Stomach smooth muscle (tissue), 2 donors: ENCODE results near the gene KRTAP10-5.
"Not testable (repeated sequence)": the region's sequence is repeated elsewhere in the genome, so short reads cannot be mapped to it uniquely, and the experiment has no call there.

Source experiments
- H3K27ac ChIP-seq: one replicate; pipeline ENCODE4 v1.7.0; 2013; ENCODE audit warnings: mild to moderate bottlenecking, low read length, inconsistent platforms
- H3K27me3 ChIP-seq, 2 donors: one replicate each; pipeline ENCODE4 v1.7.0; 2013; ENCODE audit warnings: low read length in 2 of 2; ENCODE audit not compliant: insufficient read depth in 2 of 2, control insufficient read depth in 1 of 2
- H3K36me3 ChIP-seq, 2 donors: one replicate each; pipeline ENCODE4 v1.7.0; 2013; ENCODE audit warnings: low read length in 2 of 2; ENCODE audit not compliant: control insufficient read depth in 2 of 2, insufficient read depth in 2 of 2
- H3K4me1 ChIP-seq: one replicate; pipeline ENCODE4 v1.7.0; 2013; ENCODE audit warnings: low read length; ENCODE audit not compliant: control insufficient read depth, insufficient read depth
- H3K4me3 ChIP-seq, 2 donors: one replicate each; pipeline ENCODE4 v1.7.0; 2013; ENCODE audit warnings: low read length in 2 of 2
- H3K9ac ChIP-seq, 2 donors: one replicate each; pipeline ENCODE4 v1.7.0; 2013; ENCODE audit warnings: low read length in 2 of 2, mild to moderate bottlenecking in 1 of 2
- H3K9me3 ChIP-seq, 2 donors: one replicate each; pipeline ENCODE4 v1.7.0; 2013; ENCODE audit warnings: low read length in 2 of 2; ENCODE audit not compliant: control insufficient read depth in 2 of 2
- donor health status: healthy.
- donor health status: Pancreatic carcinoma.

KRTAP10-5 gene

DNA sequence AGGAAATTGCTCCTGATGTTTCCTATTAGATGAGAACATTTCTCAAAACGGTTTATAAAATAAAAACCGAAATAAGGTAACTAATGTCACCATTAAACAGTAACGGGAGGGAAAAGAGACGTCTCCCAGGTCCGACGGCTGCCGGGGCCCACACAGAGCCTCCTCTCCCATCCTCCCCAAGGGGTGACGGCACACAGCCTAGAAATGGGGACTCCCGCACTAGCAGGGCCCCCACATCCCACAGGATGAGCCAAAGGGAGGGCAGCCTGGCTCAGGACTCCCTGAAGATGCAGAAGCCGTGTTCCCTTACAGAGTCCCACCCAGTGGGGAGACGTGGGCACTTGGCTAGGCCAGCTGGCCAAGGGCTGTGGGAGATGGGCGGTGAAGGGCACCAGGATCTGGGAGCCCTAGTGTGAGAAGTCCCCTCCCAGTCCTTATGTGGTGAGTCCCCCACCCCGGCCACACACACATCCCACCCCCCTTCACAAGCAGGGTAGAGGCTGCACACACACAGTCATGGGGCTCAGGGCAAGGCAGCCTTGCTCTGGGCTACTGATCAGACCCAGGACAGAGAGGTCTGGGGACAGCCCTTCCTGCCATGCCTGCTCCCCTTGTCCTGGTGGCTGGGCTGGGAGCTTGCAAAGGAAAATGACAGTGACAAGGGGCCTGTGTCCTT lies 25.1 kb downstream of the KRTAP10-5 start:
- no peaks in the 10 kb centered on the region for H3K4me1 ChIP-seq
- no peaks in the 10 kb centered on the region for H3K36me3 ChIP-seq
- no peak overlapping the region for H3K4me3 ChIP-seq
- no peak overlapping the region for H3K27ac ChIP-seq
- no peak overlapping the region for H3K9ac ChIP-seq
- H3K9me3 ChIP-seq: peaks cover 8% of the 10 kb centered on the region in 2 donors
- peaks cover 0 to 4% of the 10 kb centered on the region in 2 donors for H3K27me3 ChIP-seq

DNA sequence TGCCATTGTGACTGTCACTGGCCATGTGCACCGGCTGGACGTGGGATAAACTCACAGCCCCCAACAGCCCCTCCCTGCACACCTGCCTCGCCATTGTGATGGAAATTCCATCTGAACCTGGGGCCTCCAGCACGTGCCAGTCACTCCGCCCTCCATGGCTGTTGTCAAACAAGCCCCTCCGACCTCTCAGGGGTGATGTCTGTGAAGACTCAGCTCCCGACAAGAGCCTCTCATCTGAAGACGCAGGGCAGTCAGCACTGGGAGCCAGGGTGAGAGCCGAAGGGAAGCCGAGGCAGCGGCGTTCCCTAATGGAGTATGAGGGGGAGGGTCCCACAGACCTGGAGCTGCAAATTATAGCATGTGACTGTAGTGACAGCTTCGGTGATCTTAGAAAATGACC lies 27.7 kb downstream of the KRTAP10-5 start:
- Histone ChIP-seq H3K4me1 (no peaks in the 10 kb centered on the region), H3K4me3 (no peak overlapping the region), H3K27ac (no peak overlapping the region), H3K27me3 (peaks cover 0 to 2% of the 10 kb centered on the region in 2 donors), H3K9ac (no peak overlapping the region), H3K9me3 (peaks cover 6 to 8% of the 10 kb centered on the region in 2 donors), H3K36me3 (no peaks in the 10 kb centered on the region)

DNA sequence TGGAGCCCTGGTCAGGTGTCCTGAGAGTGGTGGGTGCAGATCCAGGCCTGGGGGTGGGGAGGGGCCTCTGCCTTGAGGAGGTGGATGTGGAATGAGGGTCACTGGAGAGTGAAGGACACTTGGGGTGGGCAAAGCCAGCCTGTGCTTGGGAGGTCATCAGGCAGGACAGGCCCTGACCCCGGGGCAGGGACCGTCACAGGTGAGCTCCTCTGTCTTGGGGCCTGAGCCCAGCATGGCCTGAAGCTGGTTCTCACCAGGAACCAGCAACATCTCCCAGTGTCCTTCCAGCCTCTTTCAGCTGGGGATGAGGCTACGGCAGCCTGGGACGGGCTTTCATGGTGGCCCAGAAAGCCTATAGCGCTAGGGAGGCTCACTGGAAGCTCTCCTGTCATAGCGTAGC lies 28.3 kb downstream of the KRTAP10-5 start:
- Histone ChIP-seq H3K36me3 (no peaks in the 10 kb centered on the region), H3K9me3 (peaks cover 6 to 8% of the 10 kb centered on the region in 2 donors), H3K4me3 (no peak overlapping the region), H3K4me1 (no peaks in the 10 kb centered on the region), H3K27ac (no peak overlapping the region), H3K9ac (no peak overlapping the region), H3K27me3 (no peaks in the 10 kb centered on the region)

DNA sequence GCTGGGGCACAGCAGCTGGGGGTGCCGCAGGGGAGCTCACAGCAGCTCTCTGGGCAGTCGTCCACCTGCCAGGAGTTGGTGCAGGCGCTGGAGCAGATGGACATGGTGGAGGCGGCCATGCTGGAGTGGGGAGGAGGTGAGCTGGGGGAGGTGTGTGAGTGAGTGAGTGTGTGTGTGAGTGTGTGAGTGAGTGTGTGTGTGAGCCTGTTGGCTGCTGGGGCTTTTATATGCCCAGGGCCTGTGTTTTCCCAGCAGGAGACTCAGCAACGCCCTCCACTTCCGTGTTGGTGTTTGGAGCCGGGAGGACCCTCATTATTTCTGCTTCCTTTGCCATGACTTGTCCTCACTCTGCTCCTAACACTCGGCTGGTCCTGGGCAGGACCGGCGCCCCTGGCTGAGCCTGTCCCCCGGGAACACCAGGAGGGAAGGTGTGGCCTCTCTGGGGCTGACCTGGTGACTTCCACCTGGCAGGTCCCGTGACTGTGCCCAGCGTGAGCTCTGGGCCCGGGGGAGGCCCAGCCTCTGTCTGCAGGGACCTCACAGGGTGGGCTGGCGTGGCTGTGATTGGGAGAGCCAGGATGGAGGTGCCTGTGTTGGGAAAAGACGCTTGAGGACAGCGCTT lies 29.0 kb downstream of the KRTAP10-5 start, which contains the start of gene KRTAP10-2:
KRTAP10-2 (minus strand) TSS at position 166 of the 622 bp plus-strand sequence; CDS start at position 119, 47 bp downstream.
- Histone ChIP-seq H3K4me3 (no peak within 1 kb of the TSS), H3K9me3 (peaks cover 6 to 8% of the 10 kb centered on the region in 2 donors), H3K27ac (no peak within 1 kb of the TSS), H3K4me1 (no peaks in the 10 kb centered on the region), H3K36me3 (no peaks in the 10 kb centered on the region), H3K27me3 (no peaks in the 10 kb centered on the region), H3K9ac (no peak within 1 kb of the TSS)

DNA sequence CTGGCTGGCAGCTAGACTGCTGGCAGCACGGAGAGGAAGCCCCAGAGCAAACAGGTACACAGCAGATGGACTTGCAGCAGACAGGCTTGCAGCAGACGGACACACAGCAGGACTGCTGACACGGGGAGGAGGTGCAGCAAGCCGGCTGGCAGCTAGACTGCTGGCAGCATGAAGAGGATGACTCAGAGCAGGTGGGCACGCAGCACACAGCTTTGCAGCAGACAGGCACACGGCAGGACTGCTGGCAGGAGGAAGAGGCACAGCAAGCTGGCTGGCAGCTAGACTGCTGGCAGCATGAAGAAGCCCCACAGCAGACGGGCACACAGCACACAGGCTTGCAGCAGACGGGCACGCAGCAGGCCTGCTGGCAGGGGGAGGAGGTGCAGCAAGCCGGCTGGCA lies 29.6 kb downstream of the KRTAP10-5 start:
- Histone ChIP-seq H3K4me1 (no peaks in the 10 kb centered on the region), H3K36me3 (no peaks in the 10 kb centered on the region), H3K9ac (no peak overlapping the region), H3K27ac (no peak overlapping the region), H3K27me3 (no peaks in the 10 kb centered on the region), H3K4me3 (no peak overlapping the region), H3K9me3 (peaks cover 6 to 8% of the 10 kb centered on the region in 2 donors)

DNA sequence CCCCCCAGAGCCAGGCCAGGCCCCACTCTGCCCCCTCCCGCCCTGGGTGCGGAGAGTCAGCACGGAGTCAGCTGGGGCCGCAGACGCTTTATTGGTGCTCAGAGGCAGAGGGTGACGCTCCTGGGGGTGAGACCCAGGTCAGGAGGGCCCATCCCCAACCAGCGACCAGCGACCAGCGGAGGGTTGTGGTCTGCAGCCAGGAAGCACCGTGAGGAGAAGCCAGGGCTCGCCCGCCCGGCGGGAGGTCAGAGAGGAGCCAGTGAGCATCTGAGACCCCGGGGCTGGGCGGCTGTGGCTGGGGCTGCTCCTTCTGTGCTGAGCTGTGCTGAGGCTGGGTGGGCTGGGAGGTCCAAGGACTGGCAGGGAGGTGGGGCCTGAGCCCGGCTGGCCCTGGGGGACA lies 30.1 kb downstream of the KRTAP10-5 start:
- not testable (repeated sequence) for H3K9ac ChIP-seq, H3K27me3 ChIP-seq, H3K36me3 ChIP-seq, H3K4me3 ChIP-seq, H3K4me1 ChIP-seq, H3K9me3 ChIP-seq, H3K27ac ChIP-seq

DNA sequence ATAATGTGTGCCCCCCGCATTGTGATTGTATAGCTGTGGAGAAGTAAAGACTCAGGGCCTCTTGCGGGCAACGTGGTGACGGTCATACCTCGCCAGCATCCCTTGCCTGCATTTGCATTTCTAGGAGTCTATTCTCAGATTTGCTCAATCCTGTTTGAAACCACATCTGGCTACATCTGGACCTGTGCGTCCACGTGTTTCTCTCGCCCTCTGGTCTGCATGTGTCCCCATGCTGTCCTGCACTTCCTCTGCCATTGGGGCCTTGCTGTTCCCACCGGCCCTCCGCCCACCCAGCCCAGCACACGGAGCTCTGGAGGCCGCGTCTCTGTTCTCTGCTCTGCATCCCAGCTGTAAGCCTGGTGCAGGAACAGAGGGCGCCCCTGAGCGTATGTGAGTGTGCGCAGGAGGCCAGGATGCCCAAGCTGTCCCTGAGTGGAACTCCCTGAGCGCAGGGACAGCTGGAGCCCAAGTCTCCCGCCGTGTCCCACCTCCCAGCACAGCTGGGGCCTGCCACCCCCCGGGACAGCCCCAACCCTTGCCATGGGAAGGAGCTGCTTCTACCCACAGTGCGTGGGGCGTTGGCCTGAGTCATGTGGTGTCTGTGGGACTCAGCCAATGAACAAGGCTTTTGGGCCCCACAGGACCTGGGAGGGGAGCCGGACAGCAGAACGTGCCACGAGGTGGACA lies 30.7 kb downstream of the KRTAP10-5 start:
- H3K4me3 ChIP-seq: no peak overlapping the region
- no peak overlapping the region for H3K27ac ChIP-seq
- peaks cover 6 to 8% of the 10 kb centered on the region in 2 donors for H3K9me3 ChIP-seq
- no peaks in the 10 kb centered on the region for H3K27me3 ChIP-seq
- no peaks in the 10 kb centered on the region for H3K4me1 ChIP-seq
- no peaks in the 10 kb centered on the region for H3K36me3 ChIP-seq
- no peak overlapping the region for H3K9ac ChIP-seq

DNA sequence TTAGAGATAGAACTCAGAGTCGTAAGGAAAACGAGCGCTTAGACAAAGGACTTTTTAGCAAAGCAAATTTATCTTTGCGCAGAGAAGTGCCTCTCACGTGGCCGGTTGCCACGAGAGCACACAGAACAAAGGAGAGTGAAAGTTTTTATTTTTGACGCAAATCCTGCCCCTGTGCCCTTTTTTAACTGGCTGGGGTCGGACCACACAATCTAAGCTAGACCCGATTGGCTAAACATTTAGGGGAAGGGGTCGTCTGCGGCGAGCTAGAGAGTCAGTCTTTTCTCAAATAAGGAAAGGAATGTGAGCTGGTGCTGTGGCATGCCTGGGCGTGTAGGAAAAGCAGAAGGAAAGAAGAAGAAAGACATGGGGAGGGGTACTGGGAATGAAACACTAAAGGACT lies 31.5 kb downstream of the KRTAP10-5 start:
- peak overlapping the region; percentile 29 to 43 for H3K4me3 ChIP-seq
- H3K4me1 ChIP-seq: no peaks in the 10 kb centered on the region
- H3K9ac ChIP-seq: no peak overlapping the region
- peaks cover 1 to 2% of the 10 kb centered on the region in 2 donors for H3K9me3 ChIP-seq
- H3K36me3 ChIP-seq: no peaks in the 10 kb centered on the region
- no peak overlapping the region for H3K27ac ChIP-seq
- H3K27me3 ChIP-seq: no peaks in the 10 kb centered on the region

DNA sequence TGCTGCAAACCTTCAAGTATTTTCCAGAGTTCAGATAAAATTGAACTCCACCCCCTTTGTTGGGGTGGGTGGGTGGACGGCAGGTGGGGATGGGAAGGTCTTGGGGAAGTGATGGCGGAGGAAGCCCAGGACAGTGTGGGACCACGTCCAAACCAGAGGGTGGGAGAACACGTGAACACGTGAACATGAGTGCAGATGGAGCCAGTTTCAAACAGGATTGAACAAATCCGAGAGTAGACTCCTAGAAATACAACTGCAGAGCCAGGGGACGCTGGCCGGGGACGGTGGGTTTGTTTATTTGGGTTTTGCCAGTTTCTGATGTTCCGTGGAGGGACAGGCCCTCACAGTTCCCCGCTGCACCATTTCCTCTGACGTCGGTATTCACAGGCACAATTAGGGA lies 32.0 kb downstream of the KRTAP10-5 start:
- no peaks in the 10 kb centered on the region for H3K27me3 ChIP-seq
- no peak overlapping the region for H3K9ac ChIP-seq
- H3K9me3 ChIP-seq: peaks cover 0 to 2% of the 10 kb centered on the region in 2 donors
- no peak overlapping the region for H3K27ac ChIP-seq
- H3K4me1 ChIP-seq: no peaks in the 10 kb centered on the region
- H3K36me3 ChIP-seq: no peaks in the 10 kb centered on the region
- peak overlapping the region; percentile 29 to 43 for H3K4me3 ChIP-seq

DNA sequence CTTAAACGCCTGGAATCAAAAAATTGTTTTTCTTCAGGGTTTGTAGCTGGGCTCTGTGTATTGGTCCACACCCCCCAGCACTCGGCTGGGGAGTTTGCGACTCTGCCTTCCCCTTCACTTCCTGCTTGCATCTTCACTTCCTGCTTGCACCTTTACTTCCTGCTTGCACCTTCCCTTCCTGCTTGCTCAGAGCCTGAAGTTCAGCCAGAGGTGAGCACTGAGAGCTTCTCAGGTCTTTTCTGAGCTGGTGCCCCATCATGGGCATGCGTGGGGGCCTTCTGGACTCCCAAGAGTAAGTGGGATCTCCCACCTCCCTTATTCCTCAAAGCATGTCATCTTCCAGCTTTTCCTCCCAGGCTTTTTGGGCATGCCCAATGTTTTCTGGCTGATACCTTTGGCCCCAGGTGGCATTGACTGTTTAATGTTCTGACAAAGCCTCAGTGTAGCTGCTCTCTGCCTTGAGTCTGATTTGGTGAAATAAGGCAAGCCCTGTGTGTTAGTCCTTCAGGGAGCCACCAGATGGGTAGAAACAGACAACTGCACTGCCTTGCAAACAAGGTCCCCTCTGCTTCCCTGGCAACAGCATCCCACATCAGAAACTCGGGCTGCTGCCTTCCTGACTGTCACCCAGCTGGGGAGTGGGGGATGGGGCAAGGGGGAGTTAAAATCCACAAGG lies 32.6 kb downstream of the KRTAP10-5 start:
- H3K4me3 ChIP-seq: no peak overlapping the region

More for the DNA sequence above, 32.6 kb downstream of the KRTAP10-5 start:
- no peak overlapping the region for H3K9ac ChIP-seq
- no peak overlapping the region for H3K27ac ChIP-seq
- no peaks in the 10 kb centered on the region for H3K4me1 ChIP-seq
- no peaks in the 10 kb centered on the region for H3K27me3 ChIP-seq
- no peaks in the 10 kb centered on the region for H3K36me3 ChIP-seq
- H3K9me3 ChIP-seq: peaks cover 0 to 7% of the 10 kb centered on the region in 2 donors
